ENCODE data around the gene RTKN2. TPM values are rescaled to one million over a fixed set of nuclear protein-coding genes. Genes with fewer than 3 reads are reported as not detected.

Gene RTKN2
- total and polyA plus RNA-seq, 2 of the 4 experiments (the other 2 are of a cell fraction) = 0.75 to 0.90 TPM

DNA sequence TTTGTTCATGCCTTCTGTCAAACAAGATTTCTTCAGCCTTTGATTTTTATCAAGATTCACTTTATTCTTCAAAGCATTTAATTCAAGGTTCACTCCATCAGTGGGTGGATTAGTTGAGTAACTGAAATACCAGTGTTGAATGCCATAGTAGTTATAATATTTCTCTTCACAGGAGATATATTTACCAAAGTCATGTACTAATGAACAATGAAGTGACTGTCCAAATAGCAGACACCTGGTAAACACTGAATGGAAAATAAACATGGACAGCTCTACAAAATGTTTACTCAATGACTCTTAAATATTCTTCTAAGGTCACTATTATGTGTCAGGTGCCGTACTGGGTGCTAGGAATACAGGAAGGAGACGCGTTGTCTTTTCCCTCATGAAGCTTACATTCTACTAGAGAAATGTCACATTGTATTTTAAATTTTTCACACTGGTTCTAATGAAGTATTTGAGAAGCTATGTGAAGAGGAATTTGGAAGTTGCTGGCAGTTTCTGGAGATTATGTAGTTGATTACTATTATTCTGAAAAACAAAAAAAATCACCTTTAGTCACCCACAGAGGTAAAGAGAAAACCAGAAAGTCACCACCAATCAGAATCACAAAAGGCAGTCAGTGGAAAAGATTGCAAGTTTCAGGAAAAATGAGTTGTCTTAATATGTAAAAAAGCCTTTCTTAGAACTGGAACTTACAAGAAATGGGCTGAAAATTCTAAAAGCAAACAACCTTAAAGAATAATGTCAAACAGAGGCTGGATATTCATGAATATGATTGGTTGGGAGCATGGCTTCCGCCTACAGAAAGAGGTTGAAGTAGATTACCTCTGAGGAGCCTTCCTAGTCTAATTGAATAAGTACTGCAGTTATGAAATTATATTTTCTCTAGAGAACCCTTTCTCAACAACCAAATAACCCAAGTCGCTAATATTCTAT is 84.5 kb downstream of the RTKN2 start:
- intact Hi-C loops (cut with micrococcal nuclease) = no loop called here
- dilution Hi-C loops (cut with HindIII; ENCODE audit: low sequenced_read_pairs, unreplicated experiment) = no loop called here
- ATAC-seq (ENCODE audit: low read depth) = no peak

More for the DNA sequence above, 84.5 kb downstream of the RTKN2 start:
- Histone ChIP-seq H3K4me3 (ENCODE audit: insufficient read depth, low read depth, low read length) (no peak overlapping the region), H2BK5ac (ENCODE audit: low read depth, low read length, poor library complexity, severe bottlenecking) (no peak overlapping the region), H2BK15ac (ENCODE audit: low read depth, low read length) (no peak overlapping the region), H3K27me3 (ENCODE audit: control insufficient read depth, insufficient read depth, low read length) (no peaks in the 10 kb centered on the region), H3K4me1 (ENCODE audit: control insufficient read depth, insufficient read depth, low read length) (no peaks in the 10 kb centered on the region), H4K5ac (ENCODE audit: low read depth, low read length) (no peak overlapping the region), H3K56ac (ENCODE audit: extremely low read depth, insufficient read depth, low read length) (no peak overlapping the region), H3K23ac (ENCODE audit: low read depth, low read length) (no peak overlapping the region), H3K18ac (ENCODE audit: low read depth, low read length) (no peak overlapping the region), H3K27ac (ENCODE audit: insufficient read depth, low read length) (no peak overlapping the region), H2BK20ac (ENCODE audit: low read depth, low read length) (no peak overlapping the region), H3K36me3 (ENCODE audit: control insufficient read depth, insufficient read depth, low read length) (no peaks in the 10 kb centered on the region), H4K8ac (ENCODE audit: low read depth in 2 of 2, low read length in 2 of 2) (no peak overlapping the region), H3K4ac (ENCODE audit: low read depth, low read length) (no peak overlapping the region), H2AFZ (replicated peaks; ENCODE audit: low read length, poor library complexity) (no peak overlapping the region), H3K79me1 (ENCODE audit: low read depth in 1 of 2, low read length in 2 of 2) (no peaks in the 10 kb centered on the region), H3K9ac (ENCODE audit: low read depth, low read length) (no peak overlapping the region), H3K4me2 (ENCODE audit: low read depth, low read length) (no peak overlapping the region), H3K14ac (replicated peaks; ENCODE audit: low read depth, low read length) (no peak overlapping the region), H4K20me1 (ENCODE audit: insufficient read depth, low read length) (no peaks in the 10 kb centered on the region), H2AK5ac (ENCODE audit: low read depth, low read length) (no peak overlapping the region), H2BK120ac (ENCODE audit: low read depth, low read length) (no peak overlapping the region), H3K9me3 (ENCODE audit: control insufficient read depth, insufficient read depth, low read length) (peaks cover 3% of the 10 kb centered on the region), H3K9me1 (ENCODE audit: insufficient read depth, low read length) (no peaks in the 10 kb centered on the region), H2AK9ac (replicated peaks; ENCODE audit: low read depth, low read length, poor library complexity) (no peak overlapping the region), H4K91ac (ENCODE audit: insufficient read depth, low read depth, low read length) (no peak overlapping the region)
- no TSS peak for BruUV-seq (replicated peaks)
- TF ChIP-seq, protein P1, sequence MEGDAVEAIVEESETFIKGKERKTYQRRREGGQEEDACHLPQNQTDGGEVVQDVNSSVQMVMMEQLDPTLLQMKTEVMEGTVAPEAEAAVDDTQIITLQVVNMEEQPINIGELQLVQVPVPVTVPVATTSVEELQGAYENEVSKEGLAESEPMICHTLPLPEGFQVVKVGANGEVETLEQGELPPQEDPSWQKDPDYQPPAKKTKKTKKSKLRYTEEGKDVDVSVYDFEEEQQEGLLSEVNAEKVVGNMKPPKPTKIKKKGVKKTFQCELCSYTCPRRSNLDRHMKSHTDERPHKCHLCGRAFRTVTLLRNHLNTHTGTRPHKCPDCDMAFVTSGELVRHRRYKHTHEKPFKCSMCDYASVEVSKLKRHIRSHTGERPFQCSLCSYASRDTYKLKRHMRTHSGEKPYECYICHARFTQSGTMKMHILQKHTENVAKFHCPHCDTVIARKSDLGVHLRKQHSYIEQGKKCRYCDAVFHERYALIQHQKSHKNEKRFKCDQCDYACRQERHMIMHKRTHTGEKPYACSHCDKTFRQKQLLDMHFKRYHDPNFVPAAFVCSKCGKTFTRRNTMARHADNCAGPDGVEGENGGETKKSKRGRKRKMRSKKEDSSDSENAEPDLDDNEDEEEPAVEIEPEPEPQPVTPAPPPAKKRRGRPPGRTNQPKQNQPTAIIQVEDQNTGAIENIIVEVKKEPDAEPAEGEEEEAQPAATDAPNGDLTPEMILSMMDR (conservative IDR thresholded peaks at IDR 0.05; ENCODE audit: low read depth, low read length) = no peak
- TF ChIP-seq RFX5 (IDR thresholded peaks at IDR 0.05; ENCODE audit: low read depth, low read length) = no peak
- no peak for TF ChIP-seq MXI1 (IDR thresholded peaks at IDR 0.05; ENCODE audit: borderline replicate concordance, low read depth, low read length)
- no peak for TF ChIP-seq SMC3 (IDR thresholded peaks at IDR 0.05; ENCODE audit: low read depth, low read length)
- in situ Hi-C loops (cut with MboI; ENCODE audit: low sequenced_read_pairs) = no loop called here
- WGBS, 2 experiments (ENCODE audit: extremely low coverage in 2 of 2, insufficient read length in 1 of 2) = 100% methylated on average over 1 of the region's 5 CpGs; no CpG with 5 or more reads in 1 of the 2 experiments
- ChIA-PET POLR2A (ENCODE audit: unreplicated experiment) (no interaction called here), CTCF (interaction anchor here (1.2 kb wide), 1 partner anchor 25 kb away, joined by 4 read pairs; no protein-coding TSS in a partner anchor)
- DNase-seq = no peak

Measured in IMR-90 (cell line).